GDM1 (cell line): ENCODE measurements around the gene CDCA5.
"Not testable (repeated sequence)": the region's sequence is repeated elsewhere in the genome, so short reads cannot be mapped to it uniquely, and the experiment has no call there.

Experiments used
- DNase-seq: peaks from one replicate; lab custom pipeline; 2025; lab: John Stamatoyannopoulos, UW

The CDCA5 gene

DNA sequence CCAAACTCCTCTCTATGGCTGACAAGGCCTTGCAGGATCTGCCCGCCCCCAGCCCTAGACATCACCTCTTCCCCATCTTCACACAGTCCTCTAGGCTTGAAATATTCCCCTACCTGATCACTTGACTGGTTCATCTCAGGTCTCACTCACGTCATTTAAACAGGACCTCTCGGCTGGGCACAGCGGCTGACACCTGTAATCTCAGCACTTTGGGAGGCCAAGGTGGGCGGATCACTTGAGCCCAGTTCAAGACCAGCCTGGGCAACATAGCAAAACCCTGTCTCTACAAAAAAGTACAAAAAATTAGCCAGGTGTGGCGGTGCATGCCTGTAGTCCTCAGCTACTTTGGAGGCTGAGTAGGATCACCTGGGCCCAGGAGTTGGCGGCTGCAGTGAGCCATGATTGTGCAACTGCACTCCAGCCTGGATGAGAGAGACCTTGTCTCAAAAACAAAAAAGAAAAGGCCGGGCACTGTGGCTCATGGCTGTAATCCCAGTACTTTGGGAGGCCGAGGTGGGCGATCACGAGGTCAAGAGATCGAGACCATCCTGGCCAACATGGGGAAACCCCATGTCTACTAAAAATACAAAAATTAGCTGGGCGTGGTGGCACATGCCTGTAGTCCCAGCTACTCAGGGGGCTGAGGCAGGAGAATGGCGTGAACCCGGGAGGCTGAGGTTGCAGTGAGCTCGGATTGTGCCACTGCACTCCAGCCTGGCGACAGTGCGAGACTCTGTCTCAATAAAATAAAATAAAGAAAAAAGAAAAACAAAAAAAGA, 35.2 kb upstream of the CDCA5 start:
- not testable (repeated sequence) for DNase-seq

DNA sequence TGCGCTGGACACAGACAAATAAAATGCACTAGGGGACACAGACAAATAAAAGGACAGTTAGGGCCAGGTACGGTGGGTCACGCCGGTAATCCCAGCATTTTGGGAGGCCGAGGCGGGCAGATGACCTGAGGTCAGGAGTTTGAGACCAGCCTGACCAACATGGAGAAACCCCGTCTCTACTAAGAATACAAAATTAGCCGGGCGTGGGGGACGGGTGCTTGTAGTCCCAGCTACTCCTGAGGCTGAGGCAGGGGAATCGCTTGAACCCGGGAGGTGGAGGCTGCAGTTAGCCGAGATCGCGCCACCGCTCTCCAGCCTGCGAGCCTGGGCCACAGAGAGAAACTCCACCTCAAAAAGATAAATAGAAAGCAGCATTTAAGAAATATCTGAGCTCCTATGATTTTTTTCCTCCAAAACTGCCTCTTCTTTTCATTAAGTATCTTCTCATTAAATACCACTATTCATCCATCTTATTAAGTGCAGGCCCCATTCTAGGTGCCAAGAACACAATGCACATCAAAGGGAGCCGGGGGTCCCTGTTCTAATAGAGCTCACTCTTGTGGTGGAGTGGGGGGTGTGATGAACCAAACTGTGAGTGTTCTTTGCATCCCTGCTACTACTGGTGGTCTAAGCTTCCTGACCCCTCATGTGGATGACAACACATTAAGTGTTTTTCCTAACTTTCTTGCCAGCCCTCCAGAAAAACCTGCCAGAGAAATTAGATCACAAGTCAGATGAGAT, 34.4 kb upstream of the CDCA5 start:
- DNase-seq, result no peak

DNA sequence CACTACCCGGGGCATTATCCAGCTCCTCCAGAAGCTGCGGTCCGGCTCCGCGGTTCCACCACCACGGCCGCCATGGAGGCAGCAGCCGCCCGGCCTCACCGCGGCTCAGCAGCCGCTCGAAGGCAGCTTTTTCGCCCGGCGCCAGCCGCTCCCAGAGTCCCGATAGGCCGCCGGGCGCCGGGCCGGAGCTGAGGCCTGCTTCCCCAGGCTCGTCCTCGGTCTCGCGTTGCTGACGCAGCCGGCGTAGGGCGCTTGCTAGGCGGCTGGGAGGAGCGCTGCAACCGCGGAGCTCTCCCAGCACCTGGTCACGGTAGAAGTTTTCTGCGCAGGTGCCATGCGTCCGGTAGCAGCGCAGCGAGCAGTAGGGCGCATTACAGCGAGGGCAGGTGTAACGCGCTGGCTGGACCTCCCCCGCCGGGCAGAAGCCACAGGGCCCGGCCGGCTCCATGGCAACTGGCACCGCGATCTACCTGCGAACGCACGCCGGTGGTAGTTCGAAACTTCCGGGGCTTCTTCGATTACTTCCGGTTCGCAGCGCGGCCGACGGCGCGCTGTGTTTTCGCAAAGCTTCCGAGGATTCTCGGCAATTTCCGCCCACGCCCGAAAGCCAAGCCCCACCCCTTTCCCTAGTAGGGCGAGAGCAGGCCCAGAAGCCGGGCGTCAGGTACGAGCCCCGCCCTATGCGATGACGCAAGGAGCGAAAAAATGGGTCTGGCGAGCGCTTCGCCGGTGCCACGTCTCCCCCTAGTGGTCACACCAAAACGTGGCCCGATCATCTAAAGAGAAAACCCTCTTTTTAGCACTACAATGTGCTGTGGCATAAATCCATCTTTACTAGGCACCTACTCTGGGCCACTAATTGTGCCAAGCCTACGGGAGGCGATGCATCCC, 33.6 kb upstream of the CDCA5 start, which contains the start of gene ZNHIT2:
Gene ZNHIT2 (minus strand): TSS at position 496 of the 891 bp plus-strand sequence. CDS start 48 bp downstream, at position 448.
- peak; percentile 98 for DNase-seq

DNA sequence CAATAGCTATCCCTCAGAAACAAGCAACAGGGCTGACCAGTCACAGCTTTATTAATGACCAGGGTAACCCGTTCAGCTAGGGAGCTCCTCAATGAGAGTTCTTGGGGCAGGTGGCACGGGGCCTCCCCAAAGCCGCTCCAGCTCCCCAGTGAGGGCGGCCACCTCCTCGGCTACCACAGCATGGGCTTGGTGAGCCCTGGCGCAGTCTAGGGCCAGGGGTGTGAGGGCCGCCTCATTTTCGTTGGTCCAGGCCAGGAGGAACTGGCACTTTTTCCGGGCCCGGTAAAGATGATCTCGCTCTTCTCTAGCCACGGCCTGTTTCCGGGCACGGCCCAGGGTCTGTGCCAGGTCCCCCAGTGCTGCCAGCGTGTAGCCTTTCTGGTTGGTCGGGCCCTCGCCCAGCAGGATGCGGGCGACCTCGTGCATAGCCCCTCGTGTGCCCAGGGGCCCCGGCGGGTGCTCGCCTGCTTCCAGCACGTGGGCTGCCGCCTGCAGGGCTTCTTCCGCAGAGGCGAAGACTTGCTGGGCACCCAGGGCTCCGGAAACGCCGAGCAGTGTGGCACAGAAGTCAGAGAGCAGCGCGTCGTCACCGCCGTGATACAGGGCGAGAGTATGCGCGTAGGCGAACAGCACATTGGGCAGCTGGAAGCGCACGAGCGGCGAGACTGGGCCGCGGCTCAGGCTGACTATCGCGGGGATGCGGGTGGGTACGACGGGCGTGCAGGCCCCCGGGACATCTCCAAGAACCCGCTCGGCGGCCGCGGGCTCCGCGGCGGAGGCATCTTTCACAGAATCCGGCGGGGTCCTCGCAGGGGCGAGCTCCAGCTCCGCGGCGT, 32.7 kb upstream of the CDCA5 start:
- no peak for DNase-seq

DNA sequence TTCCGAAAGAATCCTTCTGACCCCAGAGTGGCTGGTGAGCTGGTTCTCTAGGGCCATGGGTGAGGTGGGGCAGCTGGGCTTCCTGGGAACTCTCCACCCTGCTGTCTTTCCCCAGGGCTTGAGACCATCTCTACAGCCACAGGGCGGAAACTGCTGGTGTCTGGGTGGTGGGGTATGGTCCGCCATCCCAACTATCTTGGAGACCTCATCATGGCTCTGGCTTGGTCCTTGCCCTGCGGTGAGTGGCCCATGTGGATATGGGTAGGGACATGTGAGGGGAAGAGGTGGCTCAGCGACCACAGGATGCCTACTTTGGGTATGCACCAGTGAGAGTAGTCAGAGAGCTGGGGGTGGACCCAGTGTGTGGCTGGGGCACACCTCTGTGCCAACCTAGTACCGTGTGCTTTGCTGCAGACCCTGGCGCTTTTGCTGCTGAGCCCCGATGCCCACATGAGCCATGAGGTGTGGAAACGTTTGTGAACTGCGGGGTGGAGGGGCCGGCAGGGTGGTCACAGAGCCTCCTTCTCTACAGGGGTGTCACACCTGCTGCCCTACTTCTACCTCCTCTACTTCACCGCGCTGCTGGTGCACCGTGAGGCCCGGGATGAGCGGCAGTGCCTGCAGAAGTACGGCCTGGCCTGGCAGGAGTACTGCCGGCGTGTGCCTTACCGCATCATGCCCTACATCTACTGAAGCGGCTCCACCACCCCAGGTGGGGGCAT, 31.7 kb upstream of the CDCA5 start:
- DNase-seq, result no peak

DNA sequence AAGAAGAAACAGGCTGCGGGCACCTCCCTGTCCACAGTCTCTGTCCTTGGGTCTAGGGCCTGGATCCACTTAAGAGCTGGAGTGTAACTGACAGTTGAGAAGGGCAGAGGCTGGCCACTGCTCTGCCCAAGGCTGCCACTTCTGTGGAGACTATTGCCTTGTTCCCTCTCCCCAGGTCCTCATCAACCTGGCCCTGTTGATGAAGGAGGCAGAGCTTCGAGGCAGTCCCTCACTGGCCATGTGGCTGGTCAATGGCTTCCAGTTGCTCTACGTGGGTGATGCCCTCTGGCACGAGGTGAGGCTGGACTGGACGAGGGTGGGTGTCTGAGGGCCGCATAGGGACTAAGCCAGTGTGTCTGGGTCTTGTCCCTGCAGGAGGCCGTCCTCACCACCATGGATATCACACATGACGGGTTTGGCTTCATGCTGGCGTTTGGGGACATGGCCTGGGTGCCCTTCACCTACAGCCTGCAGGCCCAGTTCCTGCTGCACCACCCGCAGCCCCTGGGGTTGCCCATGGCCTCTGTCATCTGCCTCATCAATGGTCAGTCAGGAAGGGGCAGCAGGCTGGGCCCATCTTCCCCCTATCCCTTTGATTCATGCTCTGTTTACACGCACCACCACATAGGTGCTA, 30.8 kb upstream of the CDCA5 start:
- no peak for DNase-seq

DNA sequence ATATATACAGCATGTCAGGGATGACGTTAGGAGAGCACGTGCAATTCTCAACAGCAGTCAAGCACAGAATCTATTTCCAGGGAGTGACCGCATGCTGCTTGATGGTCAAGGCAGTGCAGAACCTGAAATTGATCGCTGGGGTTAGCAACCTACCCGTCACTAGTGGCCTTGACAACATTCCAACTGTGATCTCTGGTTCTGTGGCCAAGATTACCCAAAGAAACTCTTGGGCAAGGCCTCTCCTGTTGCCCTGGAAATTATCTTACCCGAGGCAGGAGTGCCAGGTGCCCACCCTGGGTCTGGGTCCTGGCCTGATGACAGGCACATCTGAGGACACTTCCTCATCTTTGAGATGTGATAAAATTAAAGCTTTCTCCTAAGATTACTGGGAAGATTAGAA, 30.0 kb upstream of the CDCA5 start:
- DNase-seq, result no peak

DNA sequence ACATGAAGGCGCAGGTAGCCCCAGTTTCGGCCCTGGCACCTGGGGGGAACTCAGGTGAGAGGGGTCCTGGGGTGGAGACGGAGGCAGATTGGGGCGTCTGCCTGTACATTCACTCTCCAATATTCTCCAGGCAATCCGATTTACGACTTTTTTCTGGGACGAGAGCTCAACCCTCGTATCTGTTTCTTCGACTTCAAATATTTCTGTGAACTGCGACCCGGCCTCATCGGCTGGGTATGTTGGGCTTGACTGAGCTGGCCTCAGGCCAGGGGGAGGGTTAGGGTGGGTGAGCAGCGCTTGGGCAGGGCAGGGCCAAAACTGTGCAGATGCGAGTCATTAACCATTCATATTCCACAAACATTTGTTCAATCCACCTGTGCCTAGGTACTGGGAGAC, 29.5 kb upstream of the CDCA5 start:
- no peak for DNase-seq

DNA sequence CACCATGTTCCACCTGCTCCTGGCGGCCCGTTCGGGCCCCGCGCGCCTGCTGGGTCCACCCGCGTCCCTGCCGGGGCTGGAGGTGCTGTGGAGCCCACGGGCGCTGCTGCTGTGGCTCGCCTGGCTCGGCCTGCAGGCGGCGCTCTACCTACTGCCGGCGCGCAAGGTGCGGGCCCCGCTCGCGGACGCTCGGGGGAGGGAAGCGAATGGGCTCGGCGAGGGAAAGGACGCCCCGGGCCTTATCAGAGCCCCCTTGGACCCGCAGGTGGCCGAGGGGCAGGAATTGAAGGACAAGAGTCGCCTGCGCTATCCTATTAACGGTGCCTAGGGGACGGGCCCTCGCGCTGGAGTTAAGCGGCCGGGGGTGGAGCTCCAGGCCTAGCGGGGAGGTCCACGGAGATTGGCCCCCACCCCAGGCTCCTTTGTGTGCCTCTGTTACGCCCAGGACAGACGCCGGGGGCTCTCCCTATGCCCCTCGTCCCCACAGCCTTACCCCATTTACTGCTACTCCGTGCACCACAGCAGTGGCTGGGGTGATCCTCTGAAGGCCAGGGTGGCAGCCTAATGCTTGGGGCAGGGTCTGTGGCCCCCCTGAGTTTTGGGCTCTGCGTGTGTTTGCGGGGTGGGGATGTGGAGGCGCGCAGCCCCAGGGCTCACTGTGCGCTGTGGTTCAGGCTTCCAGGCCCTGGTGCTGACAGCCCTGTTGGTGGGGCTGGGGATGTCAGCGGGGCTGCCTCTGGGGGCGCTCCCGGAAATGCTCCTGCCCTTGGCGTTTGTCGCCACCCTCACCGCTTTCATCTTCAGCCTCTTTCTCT, 28.9 kb upstream of the CDCA5 start:
- DNase-seq, result peak; percentile 61

DNA sequence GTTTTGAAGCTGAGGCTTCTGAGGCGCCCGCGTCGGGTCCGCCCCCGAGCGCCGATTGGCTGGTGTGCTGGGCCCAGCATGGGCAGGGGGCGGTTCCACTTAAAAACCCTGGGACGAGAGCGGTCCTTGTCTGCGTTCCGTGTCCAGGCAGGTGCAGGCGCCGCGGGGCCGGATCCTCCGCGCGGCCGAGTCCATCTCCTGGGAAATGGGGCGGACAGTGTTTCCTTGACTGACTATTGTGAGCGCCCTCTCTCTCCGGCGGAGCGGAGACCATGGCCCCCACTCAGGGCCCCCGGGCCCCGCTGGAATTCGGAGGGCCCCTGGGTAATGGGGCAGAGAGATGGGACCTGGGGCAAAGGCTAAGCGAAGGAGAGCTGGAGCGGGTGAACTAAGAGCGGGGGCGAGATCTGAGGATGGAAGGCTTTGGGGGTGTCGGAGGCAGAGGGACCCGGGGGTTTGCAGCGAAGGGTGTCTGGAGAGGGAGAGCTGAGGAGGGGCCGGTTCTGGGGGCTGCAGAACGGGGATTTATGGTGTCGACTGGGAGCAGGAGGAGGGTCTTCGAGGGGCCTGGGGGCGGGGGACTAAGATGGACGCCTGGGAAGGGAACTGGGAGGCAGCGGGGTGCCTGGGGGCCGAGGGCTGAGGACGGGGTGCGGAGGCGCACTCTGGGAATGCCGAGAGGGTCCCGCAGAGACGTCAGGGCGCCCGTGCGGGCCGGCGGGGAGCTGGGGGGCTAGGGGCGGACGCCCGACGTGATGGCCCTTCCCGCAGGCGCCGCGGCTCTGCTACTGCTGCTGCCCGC, 28.1 kb upstream of the CDCA5 start, which contains the start of gene TM7SF2:
Gene TM7SF2 (plus strand): TSS at position 129 of the 802 bp plus-strand sequence. CDS start 144 bp downstream, at position 273.
- DNase-seq, result peak; percentile 83

DNA sequence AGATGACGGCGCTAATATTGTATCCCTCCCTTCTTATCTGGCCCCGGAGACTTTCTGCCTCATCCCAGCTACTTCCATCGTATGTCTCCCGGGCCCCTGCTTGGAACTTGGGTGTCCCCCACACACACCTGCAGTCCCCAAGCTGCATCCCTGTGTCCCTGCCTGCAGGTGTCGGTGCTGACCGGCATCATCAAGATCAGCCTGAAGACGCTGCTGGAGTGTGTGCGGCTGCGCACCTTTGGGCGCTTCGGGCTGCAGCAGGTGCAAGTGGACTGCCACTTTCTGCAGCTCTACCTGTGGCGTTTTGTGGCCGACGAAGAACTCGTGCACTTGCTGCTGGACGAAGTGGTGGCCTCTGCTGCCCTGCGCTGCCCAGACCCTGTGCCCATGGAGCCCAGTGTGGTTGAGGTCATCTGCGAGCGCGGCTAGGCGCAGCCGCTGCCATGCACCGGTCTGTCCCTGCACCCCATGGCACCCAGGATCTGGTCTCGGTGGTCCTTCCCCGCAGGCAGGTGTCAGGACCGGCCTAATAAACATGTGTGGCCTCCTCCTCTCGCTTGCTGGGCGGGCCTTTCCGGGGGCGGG, 27.4 kb upstream of the CDCA5 start:
- no peak for DNase-seq

DNA sequence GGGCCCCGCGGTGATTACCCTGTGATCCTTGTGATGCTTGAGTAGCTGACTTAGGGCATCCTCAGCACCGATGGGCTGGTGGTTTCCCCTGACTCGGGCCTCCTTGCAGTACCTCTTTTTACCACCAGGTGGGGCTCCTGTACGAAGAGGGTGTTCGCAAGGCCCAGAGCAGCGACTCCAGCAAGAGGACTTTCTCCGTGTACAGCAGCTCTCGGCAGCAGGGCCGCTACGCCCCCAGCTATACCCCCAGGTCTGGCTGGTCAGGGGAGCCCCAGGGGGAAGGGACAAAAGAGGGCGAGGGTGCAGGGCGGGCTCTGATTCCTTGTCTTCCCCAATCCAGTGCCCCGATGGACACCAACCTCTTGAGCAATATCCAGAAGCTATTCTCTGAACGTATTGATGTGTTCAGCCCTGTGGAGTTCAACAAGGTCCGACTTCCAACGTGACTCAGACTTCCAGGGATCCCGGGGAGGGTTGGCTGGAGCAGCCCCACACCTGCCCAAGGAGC, 26.6 kb upstream of the CDCA5 start:
- DNase-seq, result peak; percentile 69

DNA sequence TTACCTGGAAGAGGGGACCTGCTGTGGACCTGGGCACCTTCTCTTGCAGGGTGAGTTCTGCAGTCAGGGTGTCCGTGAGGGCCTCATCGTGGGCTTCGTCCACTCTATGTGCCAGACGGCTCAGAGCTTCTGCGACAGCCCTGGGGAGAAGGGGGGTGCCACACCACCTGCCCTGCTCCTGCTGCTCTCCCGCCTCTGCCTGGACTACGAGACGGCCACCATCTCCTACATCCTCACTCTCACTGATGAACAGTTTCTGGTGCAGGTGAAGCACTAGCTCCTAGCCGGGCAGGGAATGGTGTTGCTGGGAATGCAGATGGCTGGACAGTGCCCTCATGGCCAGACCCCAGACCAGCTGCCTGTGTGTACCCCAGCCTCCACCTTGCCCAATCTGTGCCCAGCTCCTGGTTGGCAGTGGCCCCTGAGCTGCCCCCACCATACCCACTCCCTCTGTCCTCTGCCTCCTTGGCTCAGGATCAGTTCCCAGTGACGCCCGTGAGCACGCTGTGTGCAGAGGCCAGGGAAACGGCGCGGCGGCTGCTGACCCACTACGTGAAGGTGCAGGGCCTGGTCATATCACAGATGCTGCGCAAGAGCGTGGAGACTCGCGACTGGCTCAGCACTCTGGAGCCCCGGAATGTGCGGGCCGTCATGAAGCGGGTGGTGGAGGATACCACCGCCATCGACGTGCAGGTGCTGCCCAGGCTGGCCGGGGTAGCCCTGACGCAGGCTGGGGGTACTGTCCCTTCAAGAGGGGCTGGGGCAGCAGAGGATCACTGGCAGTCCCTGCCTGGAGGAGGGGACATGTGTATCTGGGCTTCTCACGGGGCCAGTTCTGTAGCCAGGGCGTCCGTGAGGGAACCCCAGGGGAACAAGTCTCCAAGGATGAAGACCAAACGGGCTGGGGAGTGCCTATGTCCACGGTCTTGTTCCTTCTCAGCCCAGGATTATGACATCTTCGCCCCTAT, 25.7 kb upstream of the CDCA5 start:
- no peak for DNase-seq

DNA sequence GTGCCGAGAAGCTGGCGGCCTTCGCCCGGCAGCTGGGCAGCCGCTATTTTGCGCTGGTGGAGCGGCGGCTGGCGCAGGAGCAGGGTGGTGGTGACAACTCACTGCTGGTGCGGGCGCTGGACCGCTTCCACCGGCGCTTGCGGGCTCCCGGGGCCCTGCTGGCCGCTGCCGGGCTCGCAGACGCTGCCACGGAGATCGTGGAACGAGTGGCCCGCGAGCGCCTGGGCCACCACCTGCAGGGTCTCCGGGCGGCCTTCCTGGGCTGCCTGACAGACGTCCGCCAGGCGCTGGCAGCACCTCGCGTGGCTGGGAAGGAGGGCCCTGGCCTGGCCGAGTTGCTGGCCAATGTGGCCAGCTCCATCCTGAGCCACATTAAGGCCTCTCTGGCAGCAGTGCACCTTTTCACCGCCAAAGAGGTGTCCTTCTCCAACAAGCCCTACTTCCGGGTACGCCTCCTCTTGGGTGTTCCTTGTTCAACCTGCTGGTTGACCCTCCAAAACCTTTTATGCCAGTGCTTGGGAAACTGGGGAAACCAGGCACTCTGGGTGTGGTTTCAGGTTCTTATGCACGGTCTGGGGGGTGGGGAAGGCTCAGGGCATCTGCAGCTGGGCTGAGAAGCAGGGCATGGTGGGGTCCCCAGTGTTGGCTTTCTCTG, 24.8 kb upstream of the CDCA5 start:
- DNase-seq, result no peak

DNA sequence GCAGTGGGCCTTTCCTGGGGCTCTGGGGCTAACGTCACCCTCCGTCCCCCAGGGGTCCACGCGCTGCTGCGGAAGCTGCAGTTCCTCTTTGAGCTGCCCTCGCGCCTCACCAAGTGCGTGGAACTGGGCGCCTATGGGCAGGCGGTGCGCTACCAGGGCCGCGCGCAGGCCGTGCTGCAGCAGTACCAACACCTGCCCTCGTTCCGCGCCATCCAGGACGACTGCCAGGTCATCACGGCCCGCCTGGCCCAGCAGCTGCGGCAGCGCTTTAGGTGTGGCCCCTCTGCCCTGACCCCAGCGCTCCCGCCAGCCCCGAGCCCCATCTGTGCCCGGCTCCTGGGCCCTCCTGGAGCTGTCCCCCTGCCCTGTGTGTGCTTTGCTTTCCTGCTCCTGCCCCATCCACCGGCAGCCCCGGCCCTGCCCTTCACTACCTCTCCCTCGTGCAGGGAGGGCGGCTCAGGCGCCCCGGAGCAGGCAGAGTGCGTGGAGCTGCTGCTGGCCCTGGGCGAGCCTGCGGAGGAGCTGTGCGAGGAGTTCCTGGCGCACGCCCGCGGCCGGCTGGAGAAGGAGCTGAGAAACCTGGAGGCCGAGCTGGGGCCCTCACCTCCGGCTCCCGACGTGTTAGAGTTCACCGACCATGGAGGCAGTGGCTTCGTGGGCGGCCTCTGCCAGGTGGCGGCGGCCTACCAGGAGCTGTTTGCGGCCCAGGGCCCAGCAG, 24.1 kb upstream of the CDCA5 start:
- no peak for DNase-seq
